NCI-H1417 (cell line): ENCODE measurements around the gene POLE.

Experiments
- DNase-seq, 3 experiments: peaks; one replicate each; lab custom pipeline; 2025; lab: John Stamatoyannopoulos, UW

POLE gene

DNA sequence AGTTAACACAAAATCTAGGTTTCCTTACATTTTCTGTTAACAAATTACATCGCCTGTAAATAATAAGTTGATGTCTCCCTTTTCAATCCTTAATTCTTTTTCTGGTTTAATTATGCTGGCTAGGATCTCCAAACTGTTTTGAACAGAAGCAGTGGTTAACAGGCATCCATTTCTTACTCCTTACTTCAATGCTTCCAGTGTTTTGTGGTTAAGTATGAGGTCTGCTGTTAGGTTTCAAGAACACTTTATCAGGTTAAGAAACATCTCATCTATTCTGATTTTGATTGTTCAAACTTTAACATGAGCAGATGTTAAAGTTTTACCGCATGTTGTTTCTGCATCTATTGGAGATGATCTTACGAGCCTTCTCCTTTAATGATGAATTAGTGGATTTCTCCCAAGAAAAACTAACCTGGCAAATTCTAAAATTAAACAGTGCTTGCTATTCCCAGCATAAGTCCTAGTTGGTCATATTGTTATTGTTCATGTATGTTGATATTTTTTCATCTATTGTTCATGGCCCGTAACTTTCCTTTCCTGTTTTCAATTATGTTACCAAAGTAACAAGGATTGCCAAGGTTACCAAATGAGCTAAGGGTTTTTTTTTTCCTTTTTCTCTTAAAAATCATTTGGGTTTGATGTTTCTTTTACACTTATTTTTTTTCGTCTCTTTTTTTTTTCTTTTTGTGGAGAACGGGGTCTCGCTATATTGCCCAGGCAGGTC lies 33.4 kb downstream of the POLE start:
- DNase-seq: no peak

DNA sequence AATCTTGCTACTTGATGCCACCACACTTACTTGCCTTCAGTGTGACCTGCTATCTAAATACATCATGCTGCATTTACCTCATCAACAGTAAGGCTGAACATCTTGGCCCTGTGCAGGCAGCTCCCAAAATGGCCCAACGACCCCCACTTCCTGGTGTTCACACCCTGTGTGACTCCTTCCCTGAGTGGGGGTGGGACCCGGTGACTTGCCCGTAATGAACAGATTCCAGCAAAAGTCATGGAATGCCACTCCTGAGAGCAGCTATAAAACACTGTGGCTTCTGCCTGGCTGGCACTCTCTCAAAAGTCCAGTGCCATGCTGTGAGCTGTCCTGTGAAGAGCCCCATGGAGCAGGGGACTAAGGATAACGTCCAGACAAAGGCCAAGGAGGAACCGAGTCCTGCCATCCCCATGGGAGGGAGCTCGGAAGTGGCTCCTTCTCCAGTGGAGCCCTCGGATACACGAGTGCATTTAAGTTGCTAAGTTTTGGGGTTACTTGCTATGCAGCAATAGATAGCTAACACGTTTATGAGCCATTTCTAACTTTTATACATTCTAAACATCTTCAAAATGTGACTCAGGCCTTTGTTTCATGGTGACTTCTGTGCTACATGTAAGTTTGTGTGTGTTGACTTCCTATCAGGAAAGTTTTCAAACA lies 35.6 kb downstream of the POLE start:
- DNase-seq: no peak

DNA sequence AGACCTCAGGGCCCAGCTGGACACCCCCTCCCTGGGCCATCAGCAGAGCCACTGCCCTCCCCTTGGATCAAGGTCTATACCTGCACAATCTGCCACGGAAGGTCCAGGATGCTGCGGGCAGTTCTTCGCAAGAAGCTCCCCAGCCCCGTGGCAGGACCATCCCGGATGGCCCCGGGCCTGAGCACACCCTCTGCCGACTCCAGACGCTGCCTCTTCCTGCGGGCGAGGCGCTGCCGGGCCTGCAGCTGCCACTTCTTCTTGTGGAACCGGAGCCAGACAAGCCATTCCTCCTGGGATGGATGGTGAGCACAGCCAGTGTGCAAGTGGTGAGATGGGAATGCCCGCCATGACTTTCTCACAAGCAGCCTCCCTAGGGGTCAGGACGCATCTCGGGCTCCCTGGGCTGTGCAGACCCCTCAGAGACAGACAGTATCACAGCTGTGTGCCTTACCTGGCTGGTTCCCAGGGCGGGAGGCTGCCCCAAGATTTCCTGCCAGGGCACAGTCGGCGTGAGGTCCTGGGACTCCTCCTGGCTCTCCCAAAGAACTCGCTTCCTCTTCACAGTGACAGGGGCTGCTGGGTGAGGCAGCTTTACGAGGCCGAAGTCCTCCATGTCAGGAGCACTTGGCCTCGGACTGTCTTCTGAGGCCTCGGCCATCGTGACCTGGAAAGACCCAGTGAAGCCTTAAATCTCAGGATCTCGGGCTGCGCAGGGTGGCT lies 37.8 kb downstream of the POLE start:
- no peak for DNase-seq

DNA sequence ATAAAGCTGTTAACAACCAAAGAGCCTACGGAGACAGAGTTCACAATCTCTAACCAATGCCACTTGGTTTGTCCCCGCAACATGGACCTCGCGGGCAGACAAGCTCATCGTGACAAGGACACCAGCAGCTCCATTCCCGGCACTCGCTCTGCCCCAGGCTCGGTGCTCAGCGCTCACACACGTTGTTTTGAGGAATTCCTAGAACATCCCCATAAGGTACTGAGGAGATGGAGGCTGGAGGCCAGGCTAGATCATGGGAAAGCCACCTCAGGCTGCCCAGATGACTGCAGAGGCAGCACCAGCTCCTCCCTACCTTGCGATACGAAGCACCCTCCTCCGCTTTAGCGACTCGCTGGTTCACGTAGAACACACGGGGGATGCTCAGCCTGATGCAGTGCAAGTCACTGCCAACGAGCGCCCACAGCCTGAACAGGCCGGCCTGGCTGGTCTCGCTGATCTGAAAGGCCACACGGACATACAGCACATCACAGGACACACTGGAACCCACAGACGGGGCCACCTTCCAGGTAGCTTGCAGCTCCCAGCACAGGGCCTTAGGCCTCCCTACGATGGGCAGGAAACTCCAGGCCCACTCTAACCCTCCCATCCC lies 38.4 kb downstream of the POLE start:
- no peak for DNase-seq

DNA sequence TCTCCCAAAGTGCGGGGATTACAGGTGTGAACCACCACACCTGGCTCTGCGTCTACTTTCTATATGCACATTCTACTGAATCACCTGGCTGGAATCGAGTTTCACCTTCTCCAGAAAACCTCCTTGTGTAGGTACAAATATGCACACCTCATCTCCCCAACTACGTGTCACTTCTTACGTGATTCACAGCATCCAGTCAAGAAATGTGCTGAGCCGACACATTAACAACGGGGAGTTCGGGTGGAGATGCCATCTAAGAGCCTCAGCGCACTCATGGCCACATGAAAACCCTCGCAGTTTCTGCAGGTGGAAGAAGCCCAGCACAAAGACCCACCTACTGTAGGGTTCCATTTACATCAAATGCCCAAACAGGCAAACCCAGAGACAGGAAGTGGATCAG lies 39.3 kb downstream of the POLE start:
- DNase-seq: no peak

DNA sequence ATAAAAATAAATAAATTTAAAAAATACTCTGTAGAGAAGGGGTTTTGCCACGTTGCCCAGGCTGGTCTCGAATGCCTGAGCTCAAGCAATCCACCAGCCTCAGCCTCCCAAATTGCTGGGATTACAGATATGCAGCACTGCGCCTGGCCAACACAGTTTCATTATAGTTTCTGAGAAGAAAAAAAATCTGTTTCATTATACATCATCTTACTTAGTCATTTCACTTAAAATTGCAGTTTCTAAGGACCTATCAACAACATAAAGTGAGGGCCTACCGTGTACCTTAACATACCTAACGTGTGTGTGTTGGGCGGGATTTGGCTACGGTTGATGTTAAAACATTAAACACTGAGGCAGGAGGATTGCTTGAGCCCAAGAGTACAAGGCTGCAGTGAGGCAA lies 40.3 kb downstream of the POLE start:
- DNase-seq: no peak

DNA sequence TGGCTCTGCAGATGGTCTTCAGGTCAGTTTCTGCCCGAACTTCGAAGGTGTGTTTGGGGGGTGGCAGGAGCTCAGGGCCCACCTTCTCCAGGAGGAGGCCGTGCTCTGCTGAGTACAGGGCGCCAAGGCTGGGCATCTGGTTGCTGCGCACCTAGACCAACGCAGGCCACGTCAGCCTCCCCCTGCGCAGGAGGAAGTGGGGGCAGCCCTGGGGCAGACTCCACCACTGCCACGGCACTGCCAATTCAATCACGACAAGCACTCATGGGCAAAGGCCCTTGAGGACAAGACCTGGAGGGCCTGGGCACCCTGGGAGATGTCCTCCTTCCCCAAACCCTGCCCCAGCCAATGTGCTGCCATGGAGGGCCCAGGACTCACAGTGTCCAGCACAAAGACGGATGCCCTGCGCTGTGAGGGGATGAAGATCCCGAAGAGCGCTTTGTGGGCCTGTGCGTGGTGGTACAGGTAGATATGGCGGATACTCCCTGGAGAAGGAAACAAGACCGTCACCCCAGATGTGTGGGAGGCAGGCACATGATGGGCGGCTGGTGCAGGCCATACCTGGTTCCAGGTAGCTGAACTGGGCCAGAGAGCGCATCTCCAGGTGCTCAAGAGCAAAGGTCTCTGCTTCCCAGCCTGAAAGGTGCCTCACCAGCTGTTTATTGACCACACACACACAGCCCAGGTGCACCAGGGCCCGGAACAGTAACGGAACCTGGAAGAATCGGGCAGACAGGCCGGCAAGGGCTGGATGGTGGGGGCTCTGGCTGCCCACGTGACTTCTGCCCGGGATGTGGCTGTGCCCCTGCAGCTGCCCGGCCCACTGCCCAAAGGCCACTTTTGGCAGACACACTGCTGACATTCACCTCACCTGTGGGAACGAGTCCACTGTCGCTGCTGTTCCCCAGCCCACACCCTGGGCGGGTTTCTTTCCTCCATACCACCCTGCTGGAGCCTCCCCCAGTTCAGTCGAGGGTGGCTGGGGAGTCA lies 44.0 kb downstream of the POLE start:
- DNase-seq: no peak

DNA sequence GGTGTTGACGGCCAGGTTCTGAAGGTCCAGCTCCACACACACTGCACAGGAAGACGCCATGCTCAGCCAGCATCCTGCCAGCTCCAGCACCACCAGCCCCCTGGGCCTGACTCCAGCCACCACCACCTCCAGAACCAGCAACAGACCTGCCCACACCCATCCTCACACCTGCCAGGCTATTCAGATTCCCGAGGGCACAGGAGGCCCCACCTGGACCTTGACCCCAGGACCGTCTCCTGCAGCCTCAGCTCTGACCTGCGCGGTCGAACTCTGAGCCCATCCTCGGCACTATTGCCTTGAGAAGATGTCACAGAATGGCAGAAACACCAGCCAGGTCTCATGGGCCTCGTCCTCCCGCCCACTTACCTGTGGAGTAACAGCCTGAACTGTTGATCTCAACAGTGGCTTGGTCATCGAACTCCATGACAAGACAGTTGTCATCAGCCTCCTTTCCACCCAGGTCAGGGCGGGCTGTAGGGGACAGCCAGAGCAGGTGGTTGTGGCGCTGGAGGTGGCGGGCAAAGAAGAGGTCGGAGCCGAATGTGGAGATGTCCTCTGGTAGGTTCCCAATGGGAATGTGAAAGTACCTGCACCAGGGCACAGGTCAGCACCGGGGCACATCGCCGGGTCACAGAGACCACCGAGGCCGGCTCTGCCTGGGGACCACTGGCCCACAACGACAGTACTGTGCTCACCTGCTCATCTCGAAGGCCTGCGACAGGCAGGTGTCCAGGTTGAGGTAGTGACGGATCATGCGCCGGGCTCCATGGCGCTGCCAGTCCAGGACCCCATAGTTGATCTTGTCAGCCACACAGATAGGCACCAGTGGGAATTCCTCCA lies 45.1 kb downstream of the POLE start:
- no peak for DNase-seq

DNA sequence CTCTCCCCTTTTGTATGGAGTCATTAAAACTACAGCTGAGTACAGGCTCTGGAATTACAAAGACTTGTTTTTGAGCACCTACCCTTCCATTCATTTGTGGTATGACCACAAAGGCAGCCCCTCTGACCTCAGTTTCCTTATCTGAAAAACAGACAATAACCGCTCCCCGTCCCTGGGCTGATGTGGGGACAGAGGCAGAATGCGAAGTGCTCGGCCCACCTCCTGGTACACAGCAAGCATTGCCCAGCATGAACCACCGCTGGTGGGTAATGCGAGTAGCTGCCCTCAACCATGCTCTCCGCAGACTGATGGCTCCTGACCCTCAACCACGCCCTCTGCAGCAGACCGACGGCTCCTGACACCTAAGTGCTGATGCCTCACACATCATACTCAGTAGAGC lies 46.2 kb downstream of the POLE start:
- DNase-seq: no peak

DNA sequence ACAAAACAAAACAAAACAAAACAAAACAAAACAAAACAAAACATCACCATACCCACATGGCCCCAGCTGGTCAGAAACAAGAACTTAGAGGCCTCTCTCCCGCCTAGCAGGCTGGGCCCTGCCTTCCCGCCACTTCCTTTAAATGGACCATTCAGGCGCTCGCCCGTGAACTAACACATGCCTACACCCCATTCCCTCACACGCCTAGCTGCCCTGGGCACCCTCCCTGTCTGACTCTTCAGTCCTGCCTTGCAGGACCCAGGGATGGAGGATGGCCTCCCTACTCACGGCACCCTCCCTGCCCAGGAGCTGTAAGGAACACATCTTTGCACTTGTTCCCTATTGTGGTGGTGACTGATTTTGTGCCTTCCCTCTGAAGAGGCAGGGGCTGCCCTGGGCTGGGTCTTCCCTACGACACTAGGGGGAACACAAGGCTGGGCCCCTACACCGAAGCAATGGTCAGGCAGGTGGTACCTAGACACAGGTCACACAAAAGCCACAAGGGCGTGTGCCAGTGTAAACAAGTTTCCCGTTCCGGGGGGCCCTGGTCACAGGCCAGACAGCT lies 47.1 kb downstream of the POLE start:
- no peak for DNase-seq

DNA sequence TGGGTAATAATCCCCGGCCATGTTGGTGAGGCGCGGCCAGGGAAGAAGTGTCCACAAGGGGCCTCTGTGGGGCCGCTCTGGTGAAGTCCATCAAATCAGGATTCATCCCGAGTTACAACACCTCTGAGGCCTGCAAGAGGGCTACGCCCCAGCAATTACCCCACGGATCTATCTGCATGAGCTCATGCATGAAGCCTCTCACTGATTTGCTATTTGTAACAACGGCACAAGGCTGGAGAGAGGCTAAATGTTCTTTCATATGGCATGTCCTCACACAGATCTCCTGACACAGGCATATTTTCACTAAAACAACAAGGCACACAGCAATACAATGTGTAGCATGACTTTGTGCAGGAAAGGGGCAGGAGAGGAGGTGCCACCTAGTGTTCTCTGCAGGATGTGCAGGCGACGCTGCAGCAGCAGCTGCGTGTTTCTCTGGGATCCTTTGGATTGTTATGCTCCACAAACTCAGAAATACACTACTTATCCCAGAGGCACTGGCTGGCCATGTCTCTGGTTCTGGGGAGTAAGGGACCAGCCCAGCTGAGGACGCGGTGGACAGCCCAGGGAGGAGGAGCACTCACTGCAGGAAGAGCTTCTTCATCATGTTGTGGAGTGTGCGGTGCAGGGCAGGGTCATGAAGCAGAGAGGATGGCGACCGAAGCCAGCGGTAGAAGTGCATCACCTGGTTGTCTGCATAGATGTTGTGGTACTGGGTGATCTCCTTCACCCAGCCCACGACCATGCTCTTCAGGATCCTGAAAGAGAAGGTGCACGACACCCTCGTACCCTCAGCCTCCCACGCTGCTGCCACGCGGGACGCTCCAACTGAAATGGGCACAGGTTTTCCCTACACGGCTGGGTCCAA lies 48.4 kb downstream of the POLE start:
- DNase-seq: peak in 1 of 3 experiments; percentile 29

DNA sequence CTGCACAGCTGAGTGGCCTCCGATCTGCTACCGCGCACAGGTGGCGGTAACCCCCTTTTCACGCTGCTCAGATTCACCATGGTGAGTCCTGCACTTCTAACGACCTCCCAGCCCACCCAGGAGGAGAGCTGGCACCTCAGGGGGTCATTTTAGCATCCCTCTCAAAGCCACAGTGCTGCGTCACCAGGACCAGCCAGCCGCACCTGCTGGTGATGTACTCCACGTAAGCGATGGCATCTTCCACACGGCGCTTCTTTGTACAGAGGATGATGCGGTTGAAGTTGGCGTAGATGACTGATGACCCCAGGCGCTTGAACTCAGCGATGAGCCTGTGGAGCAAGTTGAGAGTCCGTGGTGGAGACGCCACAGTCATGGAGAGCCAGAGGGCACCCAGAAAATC lies 49.3 kb downstream of the POLE start:
- no peak for DNase-seq

DNA sequence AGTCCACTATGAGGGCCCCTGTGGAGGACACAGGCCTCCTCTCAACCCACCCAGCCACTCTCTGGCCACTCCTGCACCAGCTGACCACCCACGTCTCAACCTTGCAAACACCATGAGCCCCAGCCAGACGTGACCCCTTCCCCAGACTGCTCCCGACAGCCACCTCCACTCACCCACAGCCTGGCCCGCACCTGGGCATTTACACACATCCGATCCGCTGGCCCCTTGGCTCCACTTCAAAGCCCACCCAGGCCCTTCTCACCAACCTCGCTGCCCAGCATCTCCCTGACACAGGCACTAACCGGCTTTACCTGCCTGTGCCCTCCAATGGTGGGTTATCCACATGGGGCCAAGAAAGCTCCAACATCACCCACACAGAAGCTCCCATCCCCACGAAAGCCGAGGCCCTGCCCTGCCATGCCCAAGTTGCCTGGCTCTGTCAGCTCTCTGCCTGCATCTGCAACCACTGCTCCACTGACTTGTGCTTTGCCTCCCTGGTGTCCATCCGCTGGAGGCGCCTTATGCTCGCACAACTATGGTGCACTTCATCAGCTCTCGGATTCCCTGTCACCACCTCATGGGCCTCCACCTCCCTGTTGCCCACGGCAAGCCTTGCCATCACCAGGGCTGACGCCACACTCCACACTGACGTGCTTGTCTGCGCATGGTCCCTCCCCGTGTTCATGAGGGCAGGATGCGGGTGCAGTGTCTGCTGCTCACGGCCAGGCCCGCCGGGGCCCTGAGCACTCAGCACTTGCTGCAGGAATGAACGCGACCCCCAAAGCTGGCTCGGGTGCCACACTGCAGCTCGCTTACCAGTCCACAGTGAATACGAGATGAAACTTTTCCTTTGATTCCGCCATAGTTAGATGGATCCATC lies 51.8 kb downstream of the POLE start:
- no peak for DNase-seq

DNA sequence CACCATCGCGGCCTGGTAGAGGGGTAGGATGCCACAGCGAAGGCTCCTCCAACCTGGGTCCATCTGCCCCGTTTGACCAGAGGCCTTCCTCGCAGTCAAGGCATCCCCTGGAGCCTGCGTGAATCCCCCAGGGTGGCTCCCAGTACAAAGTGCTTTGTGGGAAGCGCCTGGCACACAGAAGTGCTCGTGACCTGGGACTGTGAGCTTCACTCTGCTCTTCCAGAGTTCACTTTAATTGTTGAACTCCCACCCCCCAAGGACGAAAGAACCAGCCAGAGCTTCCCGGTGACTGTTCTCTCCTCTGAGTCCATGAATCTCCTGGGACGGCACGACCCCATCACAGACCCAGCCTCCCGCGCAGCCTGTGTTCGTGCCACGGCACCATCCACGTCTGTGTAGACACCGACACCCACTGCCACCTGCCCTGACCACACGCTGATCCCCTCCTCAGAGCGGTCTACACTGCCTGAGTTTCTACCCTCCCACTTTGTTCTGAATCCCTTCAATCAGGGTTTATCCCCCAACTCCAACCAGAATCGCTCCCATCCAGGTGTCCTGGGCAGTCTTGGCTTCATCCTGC lies 52.6 kb downstream of the POLE start:
- DNase-seq: no peak

DNA sequence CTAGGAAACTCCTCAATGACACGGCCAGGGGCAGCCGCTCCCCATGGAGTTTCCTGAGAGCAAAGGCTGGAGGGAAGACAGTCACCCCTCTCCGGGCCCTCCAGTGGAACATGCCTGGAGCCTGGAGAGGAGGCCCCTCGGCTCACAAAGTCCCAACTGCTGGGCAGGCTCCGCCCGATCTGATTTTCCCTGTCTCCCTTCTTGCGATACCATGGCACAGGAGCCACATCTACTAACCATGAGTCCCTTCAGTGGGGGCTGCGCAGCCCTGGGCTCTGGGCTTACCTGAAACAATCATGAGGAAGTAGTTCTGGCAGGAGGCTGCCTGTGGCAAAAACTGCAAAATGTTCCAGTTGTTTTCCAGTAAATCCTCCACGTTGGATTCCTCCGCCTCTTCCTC lies 53.2 kb downstream of the POLE start:
- no peak for DNase-seq

DNA sequence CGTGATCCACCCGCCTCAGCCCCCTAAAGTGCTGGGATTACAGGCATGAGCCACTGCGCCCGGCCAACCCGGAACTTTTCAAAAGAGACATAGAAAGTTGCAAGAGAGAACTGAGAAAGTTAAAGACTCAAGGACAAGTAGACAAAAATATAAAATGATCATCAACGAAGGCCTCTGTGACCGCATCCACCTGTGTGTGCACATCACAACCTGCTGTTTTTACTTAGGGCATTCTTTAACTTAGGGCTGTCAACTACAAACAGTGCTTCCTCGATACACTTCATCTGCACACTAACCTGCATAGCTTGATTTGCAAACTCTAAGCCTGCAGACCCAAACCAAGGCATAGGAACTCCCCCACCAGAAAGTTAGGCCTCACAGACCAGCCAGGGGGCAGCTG lies 53.7 kb downstream of the POLE start:
- DNase-seq: no peak

DNA sequence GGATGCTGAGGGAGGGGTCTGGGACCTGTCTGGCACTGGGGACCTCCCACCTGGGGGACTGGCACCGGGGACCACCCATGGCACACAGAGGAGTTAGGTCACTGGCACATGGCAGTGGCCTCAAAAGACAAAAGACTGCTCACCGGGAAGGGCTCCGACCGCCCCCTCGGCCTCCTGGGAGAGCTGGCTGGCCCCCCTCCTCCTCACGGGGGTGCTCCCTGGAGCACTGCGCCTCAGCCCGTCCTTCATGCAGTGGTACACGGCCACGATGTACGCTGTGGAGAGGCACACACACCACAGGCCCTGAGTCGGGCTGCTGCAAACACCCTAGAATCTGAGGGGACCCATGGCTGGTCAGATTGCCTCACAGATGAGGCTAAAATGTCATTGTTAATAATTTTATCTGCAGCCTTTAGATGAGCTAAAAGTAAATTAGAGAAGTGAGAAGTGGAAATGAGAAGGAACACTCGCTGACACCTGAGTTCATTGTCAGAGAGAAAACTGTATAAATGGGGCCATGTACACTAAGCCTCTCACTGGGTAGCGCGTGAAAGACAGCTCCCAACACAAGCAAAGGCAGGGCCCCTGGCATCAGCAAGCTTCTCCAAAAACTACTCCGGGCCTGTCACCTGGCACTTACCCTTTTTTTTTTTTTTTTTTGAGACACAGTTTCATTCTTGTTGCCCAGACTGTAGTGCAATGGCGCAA lies 54.5 kb downstream of the POLE start:
- DNase-seq: no peak
